Esophagus muscularis mucosa (tissue), 3 donors: ENCODE measurements around the gene RABGGTA.

Experiments used
- POLR2A ChIP-seq: fragments of 450-650 bp; IDR thresholded peaks from one replicate; pipeline ENCODE4 v1.6.1; 2017; ENCODE audit warnings: antibody characterized with exemption, moderate library complexity, mild to moderate bottlenecking, low read depth
- TF ChIP-seq, protein P1 (sequence below), 3 experiments: fragments of 200-600 bp in 2 of 3; fragments of 450-650 bp in 1 of 3; sonication (generic) in 2 of 3; IDR thresholded peaks; one replicate each; pipeline ENCODE4 v1.5.1; 2017 to 2019; ENCODE audit warnings: antibody characterized with exemption in 3 of 3, mild to moderate bottlenecking in 2 of 3, moderate library complexity in 1 of 3

DNA sequence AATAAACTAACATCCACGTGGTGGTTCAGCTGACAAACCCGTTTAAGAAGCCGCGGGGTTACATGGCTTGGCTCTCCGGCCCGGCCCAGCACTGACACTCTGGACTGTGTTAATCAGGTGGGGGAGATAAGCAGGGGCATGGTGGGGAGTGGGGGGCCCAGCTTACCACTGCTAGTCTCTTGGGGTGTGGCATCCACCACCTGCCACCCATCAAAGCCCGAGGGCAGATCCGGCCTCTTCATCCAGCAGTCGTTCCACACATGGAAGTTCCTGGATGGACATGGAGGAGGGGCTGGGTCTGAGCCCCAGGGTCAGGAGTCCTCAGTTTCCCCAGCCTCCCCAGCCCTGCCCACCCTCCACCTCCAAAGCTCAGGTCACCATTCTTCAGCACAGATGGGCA is 13.3 kb downstream of the RABGGTA start:
- TF ChIP-seq, protein P1, sequence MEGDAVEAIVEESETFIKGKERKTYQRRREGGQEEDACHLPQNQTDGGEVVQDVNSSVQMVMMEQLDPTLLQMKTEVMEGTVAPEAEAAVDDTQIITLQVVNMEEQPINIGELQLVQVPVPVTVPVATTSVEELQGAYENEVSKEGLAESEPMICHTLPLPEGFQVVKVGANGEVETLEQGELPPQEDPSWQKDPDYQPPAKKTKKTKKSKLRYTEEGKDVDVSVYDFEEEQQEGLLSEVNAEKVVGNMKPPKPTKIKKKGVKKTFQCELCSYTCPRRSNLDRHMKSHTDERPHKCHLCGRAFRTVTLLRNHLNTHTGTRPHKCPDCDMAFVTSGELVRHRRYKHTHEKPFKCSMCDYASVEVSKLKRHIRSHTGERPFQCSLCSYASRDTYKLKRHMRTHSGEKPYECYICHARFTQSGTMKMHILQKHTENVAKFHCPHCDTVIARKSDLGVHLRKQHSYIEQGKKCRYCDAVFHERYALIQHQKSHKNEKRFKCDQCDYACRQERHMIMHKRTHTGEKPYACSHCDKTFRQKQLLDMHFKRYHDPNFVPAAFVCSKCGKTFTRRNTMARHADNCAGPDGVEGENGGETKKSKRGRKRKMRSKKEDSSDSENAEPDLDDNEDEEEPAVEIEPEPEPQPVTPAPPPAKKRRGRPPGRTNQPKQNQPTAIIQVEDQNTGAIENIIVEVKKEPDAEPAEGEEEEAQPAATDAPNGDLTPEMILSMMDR (IDR thresholded peaks at IDR 0.05) = no peak
- no peak for TF ChIP-seq POLR2A
